HCT116 (cell line): ENCODE measurements around the gene HMGXB3. TPM values are rescaled to one million over a fixed set of nuclear protein-coding genes. Genes with fewer than 3 reads are reported as not detected.

Experiments used
- ATAC-seq: fragments of 200-7000 bp; cut with Tn5 transposase; 2 replicates; pipeline ENCODE4 v1.9.1; 2020; ENCODE audit warnings: mild to moderate bottlenecking, moderate library complexity
- BruUV-seq: library from RNA; stranded (reverse); fragments of 400-500 nt; replicated peaks from 2 replicates; lab custom pipeline; 2021; lab: Mats Ljungman, UMichigan
- CTCF ChIA-PET: fragments of 300-600 bp; sonication (Branson Sonifier 250); formaldehyde crosslinking; loops from one replicate; lab custom pipeline; 2021; ENCODE audit warnings: antibody characterized with exemption; lab: Charles Lee
- POLR2A ChIA-PET: fragments of 300-600, 350-600 bp; sonication (Branson Sonifier 250); formaldehyde crosslinking; loops from one replicate; lab custom pipeline; 2021; ENCODE audit warnings: antibody characterized with exemption; lab: Charles Lee
- RAD21 ChIA-PET, 2 experiments: fragments of 300-600 bp; sonication (Branson Sonifier 250); formaldehyde crosslinking; loops; one replicate each; lab custom pipeline; 2023; ENCODE audit warnings: low total read pairs in 2 of 2; ENCODE audit not compliant: uncharacterized antibody in 2 of 2, unreplicated experiment in 2 of 2, low non-redundant PET in 1 of 2; lab: Charles Lee
- DNase-seq: peaks from one replicate; pipeline ENCODE4 v3.0.0-alpha.2; 2010; ENCODE audit warnings: low read depth, low spot score
- H2AFZ ChIP-seq: fragments of 200-600 bp; shearing (Covaris generic), sonication (generic); 2 replicates; pipeline ENCODE4 v1.6.1; 2017; ENCODE audit warnings: low read depth, mixed run types, mixed read lengths, antibody characterized with exemption, low read length; ENCODE audit not compliant: poor library complexity, severe bottlenecking
- H3K27ac ChIP-seq: 2 replicates; pipeline ENCODE4 v1.5.1; 2012; ENCODE audit warnings: low read depth, low read length
- H3K27me3 ChIP-seq: fragments of 200-600 bp; sonication (generic); 2 replicates; pipeline ENCODE4 v1.6.1; 2016; ENCODE audit warnings: mixed run types, low read length, mixed read lengths; ENCODE audit not compliant: insufficient read depth
- H3K36me3 ChIP-seq, 2 experiments: fragments of 200-500 bp in 1 of 2; fragments of 200-600 bp in 1 of 2; sonication (Bioruptor generic) in 1 of 2; sonication (generic) in 1 of 2; 2 replicates each; pipeline versions ENCODE4 v1.5.1 to v1.6.1; 2014 to 2016; ENCODE audit warnings: low read length in 2 of 2, inconsistent platforms in 1 of 2, mixed read lengths in 1 of 2, mixed run types in 1 of 2; ENCODE audit not compliant: insufficient read depth in 2 of 2, control insufficient read depth in 1 of 2
- H3K4me1 ChIP-seq, 2 experiments: fragments of 200-600 bp in 1 of 2; sonication (generic) in 1 of 2; 2 replicates each; pipeline versions ENCODE4 v1.5.1 to v1.6.1; 2012 to 2017; ENCODE audit warnings: low read length in 2 of 2, inconsistent platforms in 1 of 2, mild to moderate bottlenecking in 1 of 2, mixed read lengths in 1 of 2, mixed run types in 1 of 2, moderate library complexity in 1 of 2; ENCODE audit not compliant: insufficient read depth in 2 of 2, control insufficient read depth in 1 of 2
- H3K4me2 ChIP-seq: fragments of 200-600 bp; sonication (generic); 2 replicates; pipeline ENCODE4 v1.6.1; 2017; ENCODE audit warnings: mixed run types, low read length, mixed read lengths
- H3K4me3 ChIP-seq, 2 experiments: fragments of 200-600 bp in 1 of 2; sonication (generic) in 1 of 2; replicated peaks in 1 of 2; 2 replicates each; pipeline ENCODE4 v1.5.1; 2011 to 2016; ENCODE audit warnings: low read length in 2 of 2, control low read depth in 1 of 2, low read depth in 1 of 2, mild to moderate bottlenecking in 1 of 2, mixed read lengths in 1 of 2, mixed run types in 1 of 2
- H3K79me2 ChIP-seq: fragments of 200-600 bp; sonication (generic); 2 replicates; pipeline ENCODE4 v1.6.1; 2017; ENCODE audit warnings: mild to moderate bottlenecking, mixed run types, low read length, moderate library complexity, mixed read lengths; ENCODE audit not compliant: insufficient read depth
- H3K9ac ChIP-seq: fragments of 200-600 bp; sonication (generic); 2 replicates; pipeline ENCODE4 v1.6.1; 2016; ENCODE audit warnings: low read length, mixed read lengths
- H3K9me2 ChIP-seq: fragments of 200-600 bp; sonication (generic), shearing (Covaris generic); 2 replicates; pipeline ENCODE4 v1.6.1; 2017; ENCODE audit warnings: mixed run types, mild to moderate bottlenecking, moderate library complexity; ENCODE audit not compliant: insufficient read depth
- H3K9me3 ChIP-seq, 2 experiments: fragments of 200-500 bp in 1 of 2; fragments of 200-600 bp in 1 of 2; sonication (Bioruptor generic) in 1 of 2; sonication (generic) in 1 of 2; 2 replicates each; pipeline ENCODE4 v1.6.1; 2014 to 2017; ENCODE audit warnings: low read length in 2 of 2, mixed read lengths in 2 of 2, inconsistent platforms in 1 of 2, low read depth in 1 of 2, mild to moderate bottlenecking in 1 of 2, mixed run types in 1 of 2, moderate library complexity in 1 of 2; ENCODE audit not compliant: control insufficient read depth in 1 of 2, insufficient read depth in 1 of 2
- H4K20me1 ChIP-seq: fragments of 200-600 bp; sonication (generic), shearing (Covaris generic); 2 replicates; pipeline ENCODE4 v1.6.1; 2017; ENCODE audit warnings: mixed run types, mild to moderate bottlenecking, moderate library complexity; ENCODE audit not compliant: insufficient read depth
- CBX3 ChIP-seq: IDR thresholded peaks from 2 replicates; pipeline ENCODE4 v1.6.1; 2012; ENCODE audit warnings: low read depth
- CTCF ChIP-seq, 3 experiments: fragments of 200-600 bp in 1 of 3; sonication (generic) in 1 of 3; IDR thresholded peaks in 2 of 3; conservative IDR thresholded peaks in 1 of 3; 2 replicates each; pipeline ENCODE4 v1.5.1; 2012 to 2017; ENCODE audit warnings: low read depth in 2 of 3, low read length in 2 of 3, antibody characterized with exemption in 1 of 3, borderline replicate concordance in 1 of 3, control low read depth in 1 of 3, mild to moderate bottlenecking in 1 of 3, mixed read lengths in 1 of 3, mixed run types in 1 of 3, moderate library complexity in 1 of 3; ENCODE audit not compliant: insufficient read depth in 1 of 3
- EGR1 ChIP-seq: IDR thresholded peaks from 2 replicates; pipeline ENCODE4 v1.6.1; 2012; ENCODE audit warnings: low read depth
- ELF1 ChIP-seq: IDR thresholded peaks from 2 replicates; pipeline ENCODE4 v1.6.1; 2012; ENCODE audit warnings: low read depth, borderline replicate concordance
- EZH2phosphoT487 ChIP-seq: fragments of 200-600 bp; IDR thresholded peaks from 2 replicates; pipeline ENCODE4 v1.6.1; 2018; ENCODE audit warnings: antibody characterized with exemption, borderline replicate concordance
- FOSL1 ChIP-seq: IDR thresholded peaks from 2 replicates; pipeline ENCODE4 v1.6.1; 2012; ENCODE audit warnings: low read depth
- JUND ChIP-seq: IDR thresholded peaks from 2 replicates; pipeline ENCODE4 v1.6.1; 2012
- MAX ChIP-seq: IDR thresholded peaks from 2 replicates; pipeline ENCODE4 v1.6.1; 2012
- POLR2AphosphoS5 ChIP-seq: IDR thresholded peaks from 2 replicates; pipeline ENCODE4 v1.6.1; 2011; ENCODE audit warnings: mild to moderate bottlenecking, low read depth, low read length, moderate library complexity
- RAD21 ChIP-seq: IDR thresholded peaks from 2 replicates; pipeline ENCODE4 v1.6.1; 2012; ENCODE audit warnings: low read depth, mild to moderate bottlenecking
- SIN3A ChIP-seq: IDR thresholded peaks from 2 replicates; pipeline ENCODE4 v1.6.1; 2012; ENCODE audit warnings: low read depth
- SP1 ChIP-seq: IDR thresholded peaks from 2 replicates; pipeline ENCODE4 v1.6.1; 2012; ENCODE audit warnings: low read depth
- SRF ChIP-seq: IDR thresholded peaks from 2 replicates; pipeline ENCODE4 v1.6.1; 2012; ENCODE audit warnings: low read depth
- TCF7L2 ChIP-seq: IDR thresholded peaks from 2 replicates; pipeline ENCODE4 v1.7.0; 2011; ENCODE audit warnings: borderline replicate concordance, inconsistent platforms; ENCODE audit not compliant: insufficient read depth, insufficient read length; ENCODE audit errors: extremely low read depth
- YY1 ChIP-seq: IDR thresholded peaks from 2 replicates; pipeline ENCODE4 v1.6.1; 2011; ENCODE audit warnings: low read length, low read depth, moderate library complexity, mild to moderate bottlenecking; ENCODE audit not compliant: insufficient replicate concordance; ENCODE audit errors: extremely low read depth
- ZBTB33 ChIP-seq: IDR thresholded peaks from 2 replicates; pipeline ENCODE4 v1.6.1; 2011; ENCODE audit warnings: mild to moderate bottlenecking, low read length, moderate library complexity; ENCODE audit not compliant: insufficient replicate concordance; ENCODE audit errors: extremely low read depth
- ZFX ChIP-seq: fragments of 450-650 bp; IDR thresholded peaks from 2 replicates; pipeline ENCODE4 v1.6.1; 2017
- ZNF274 ChIP-seq: fragments of 200-500 bp; sonication (Bioruptor generic); IDR thresholded peaks from 2 replicates; pipeline ENCODE4 v1.6.1; 2014; ENCODE audit warnings: mild to moderate bottlenecking, low read depth, low read length, inconsistent platforms
- intact Hi-C: fragments of 100-400 bp; cut with micrococcal nuclease; formaldehyde crosslinking; loops from 2 replicates; pipeline ENCODE4 v1.10.0; 2022
- total RNA-seq: library from RNA; stranded (reverse); gene quantifications from one replicate; pipeline ENCODE4 v1.2.1, GENCODE V29; 2021; ENCODE audit not compliant: unreplicated experiment

The HMGXB3 gene
- total RNA-seq, 1 experiment from 2014 or later, result 41.8 TPM

GRCh38 chr5:150064681-150065220 lies 64.2 kb downstream of the HMGXB3 start:
- ATAC-seq (no peak), DNase-seq (no peak)
- Histone ChIP-seq H3K4me1 (peaks cover 0 to 3% of the 10 kb centered on the region in 2 experiments; a peak in 1 of 4 replicates), H3K79me2 (no peaks in the 10 kb centered on the region), H3K9me2 (no peaks in the 10 kb centered on the region), H3K27me3 (no peaks in the 10 kb centered on the region), H2AFZ (no peak overlapping the region), H3K4me2 (no peak overlapping the region), H4K20me1 (no peaks in the 10 kb centered on the region), H3K4me3 (no peak overlapping the region), H3K27ac (no peak overlapping the region), H3K36me3 (no peaks in the 10 kb centered on the region), H3K9ac (no peak overlapping the region), H3K9me3 (no peaks in the 10 kb centered on the region)
- BruUV-seq, result no TSS peak
- CTCF ChIA-PET, result no interaction called here
- intact Hi-C loops, result no loop called here
- POLR2A ChIA-PET, result no interaction called here
- RAD21 ChIA-PET, result no interaction called here
- TF ChIP-seq CTCF (IDR thresholded peaks at IDR 0.05 in 2 of 3, conservative IDR thresholded peaks at IDR 0.05 in 1 of 3; ENCODE audit: borderline replicate concordance in 1 of 3, insufficient read depth in 1 of 3, low read depth in 2 of 3, low read length in 2 of 3) (no peak), EZH2phosphoT487 (no peak), TCF7L2 (no peak), JUND (no peak), SIN3A (no peak), ZNF274 (no peak), ELF1 (no peak), CBX3 (no peak), ZBTB33 (no peak), POLR2AphosphoS5 (no peak), FOSL1 (no peak), SP1 (no peak), MAX (no peak), ZFX (no peak), YY1 (no peak), RAD21 (no peak), EGR1 (no peak), SRF (no peak)
- TF ChIP-seq, all 23 proteins: peak for 0
